GM11168 (cell line): Measurements from ENCODE around the gene HDAC1.

ENCODE experiments used
- in situ Hi-C: fragments of 300-500 bp; cut with MboI; formaldehyde crosslinking; loops from one replicate; pipeline ENCODE4 v1.12.0; 2022; ENCODE audit warnings: low sequenced_read_pairs; ENCODE audit not compliant: unreplicated experiment

HDAC1 gene

DNA sequence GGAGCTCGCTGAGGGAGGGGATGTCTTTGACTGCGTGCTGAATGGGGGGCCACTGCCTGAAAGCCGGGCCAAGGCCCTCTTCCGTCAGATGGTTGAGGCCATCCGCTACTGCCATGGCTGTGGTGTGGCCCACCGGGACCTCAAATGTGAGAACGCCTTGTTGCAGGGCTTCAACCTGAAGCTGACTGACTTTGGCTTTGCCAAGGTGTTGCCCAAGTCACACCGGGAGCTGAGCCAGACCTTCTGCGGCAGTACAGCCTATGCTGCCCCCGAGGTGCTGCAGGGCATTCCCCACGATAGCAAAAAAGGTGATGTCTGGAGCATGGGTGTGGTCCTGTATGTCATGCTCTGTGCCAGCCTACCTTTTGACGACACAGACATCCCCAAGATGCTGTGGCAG, 71.8 kb downstream of the HDAC1 start:
- in situ Hi-C loops, result no loop called here

DNA sequence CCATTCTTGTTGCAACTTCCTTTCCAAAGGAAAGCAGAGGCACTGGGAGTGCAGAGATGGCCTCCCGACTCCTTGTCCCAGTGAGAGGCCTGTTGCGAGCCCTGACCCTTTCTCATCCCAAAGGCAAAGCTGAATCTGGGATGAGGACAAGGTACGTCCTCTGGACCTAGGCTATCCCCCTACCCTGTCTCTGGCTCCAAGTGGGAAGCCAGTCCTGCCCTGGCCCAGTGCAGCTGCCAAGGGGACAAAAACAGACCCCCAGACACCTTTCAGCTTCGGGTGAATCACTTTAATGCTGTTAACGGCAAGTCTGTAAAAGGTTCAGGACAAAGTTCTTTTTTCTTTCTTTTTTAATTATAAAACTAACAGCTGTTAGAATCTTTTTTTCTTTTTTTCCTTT, 73.0 kb downstream of the HDAC1 start:
- in situ Hi-C loops, result no loop called here

DNA sequence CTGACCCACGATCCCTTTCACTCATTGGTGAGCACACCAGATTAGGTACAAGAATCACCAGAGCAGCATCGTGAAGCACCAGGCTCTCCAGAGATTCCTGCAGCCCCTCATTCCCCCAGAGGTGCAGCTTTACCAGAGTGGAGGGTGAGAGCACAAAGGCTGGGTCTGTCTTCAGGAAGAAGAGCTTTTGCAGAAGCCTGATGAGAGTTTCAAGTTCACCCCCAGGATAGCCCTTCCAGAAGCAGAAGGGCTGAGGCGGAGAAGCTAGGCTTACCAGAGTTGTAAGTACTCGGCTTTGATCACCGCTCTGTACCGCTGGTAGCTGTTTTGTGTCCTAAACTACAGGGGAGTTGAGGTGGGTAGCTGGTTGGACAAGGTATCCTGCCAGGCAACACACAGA, 73.6 kb downstream of the HDAC1 start:
- in situ Hi-C loops, result no loop called here

DNA sequence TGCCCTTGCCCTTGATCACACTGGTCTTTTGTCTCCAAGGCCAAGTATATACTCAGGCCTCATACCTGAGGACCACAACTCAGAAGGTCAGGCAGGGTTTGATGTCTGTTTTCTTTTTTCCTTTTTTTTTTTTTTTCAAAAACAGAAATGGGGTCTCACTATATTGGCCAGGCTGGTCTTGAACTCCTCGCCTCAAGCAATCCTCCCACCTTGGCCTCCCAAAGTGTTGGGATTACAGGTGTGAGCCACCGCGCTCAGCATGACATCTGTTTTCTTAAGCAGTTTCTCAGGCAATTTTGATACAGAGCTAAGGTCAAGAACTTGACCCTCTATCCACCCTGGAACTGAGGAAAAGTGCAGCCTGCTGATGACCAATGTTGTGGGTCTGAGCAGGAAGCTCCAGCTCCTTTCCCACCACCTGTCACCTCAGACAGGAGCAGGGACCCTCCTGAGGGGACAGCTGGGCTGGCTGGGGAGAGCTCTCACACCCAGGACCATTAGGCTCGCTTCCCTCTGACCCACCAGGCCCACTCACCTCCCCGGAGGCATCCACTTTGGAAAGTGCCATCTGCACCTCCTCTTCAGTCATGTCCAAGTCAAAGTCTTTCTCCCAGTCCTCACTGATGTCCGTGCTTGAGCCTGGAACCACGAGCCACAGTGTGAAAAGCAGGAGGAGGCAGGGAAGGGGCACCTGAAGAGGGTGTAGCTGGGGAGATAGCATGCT, 76.2 kb downstream of the HDAC1 start:
- in situ Hi-C loops, result no loop called here

DNA sequence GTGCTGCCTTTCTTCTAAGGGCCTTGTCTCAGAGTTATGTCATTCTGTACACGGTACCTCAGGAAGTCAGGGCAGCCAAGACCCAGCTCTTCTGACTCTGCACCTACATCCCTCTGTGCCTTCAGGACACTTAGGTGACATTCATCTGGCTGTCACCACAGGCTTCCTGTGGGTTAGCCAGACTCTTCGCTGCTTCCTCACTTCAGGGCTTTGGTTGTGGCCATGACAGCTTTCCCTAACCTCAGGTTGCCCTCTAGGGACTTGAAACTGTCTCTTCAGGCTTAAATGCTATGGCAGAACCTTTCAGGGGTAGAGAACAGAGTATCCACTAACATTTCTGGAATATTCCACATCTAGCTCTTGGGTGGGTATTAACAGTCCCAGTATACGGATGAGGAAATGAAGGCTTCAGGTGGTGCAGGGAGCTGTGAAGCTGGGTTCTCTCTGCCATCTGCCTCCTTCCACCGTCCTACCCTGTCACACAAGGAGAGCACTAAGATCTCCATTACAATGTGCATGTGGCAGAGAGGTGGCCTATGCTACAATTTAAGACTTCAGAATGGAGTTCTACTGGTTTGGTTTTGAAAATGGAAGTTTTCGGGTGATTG, 80.4 kb downstream of the HDAC1 start:
- in situ Hi-C loops, result no loop called here

DNA sequence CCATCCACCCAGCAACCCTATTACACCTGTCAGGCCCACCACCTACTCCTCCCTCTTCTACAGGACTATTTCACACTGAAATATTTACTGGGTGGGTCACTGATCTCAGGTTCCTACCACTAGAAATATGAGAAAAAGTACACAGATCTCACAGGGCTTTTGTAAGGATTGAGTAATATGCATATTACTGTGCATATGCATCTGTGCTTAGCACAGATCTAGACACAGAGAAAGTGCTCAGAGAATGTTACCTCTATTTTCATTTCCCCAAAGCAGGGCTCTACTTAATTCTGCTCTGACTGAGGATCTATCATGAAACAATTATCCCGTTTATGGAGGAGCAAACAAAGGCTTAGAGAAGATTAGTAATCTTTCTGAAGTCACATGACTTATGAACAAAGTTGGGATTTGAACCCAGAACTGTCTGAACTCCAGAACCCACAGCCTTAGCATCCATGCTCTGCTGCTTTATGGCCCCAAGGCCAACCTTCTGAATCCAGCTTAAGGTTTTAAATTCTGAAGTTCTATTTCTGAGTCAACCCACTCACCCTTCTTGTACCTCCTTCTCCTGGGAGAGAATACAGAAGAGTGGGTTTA, 82.2 kb downstream of the HDAC1 start:
- in situ Hi-C loops, result no loop called here

DNA sequence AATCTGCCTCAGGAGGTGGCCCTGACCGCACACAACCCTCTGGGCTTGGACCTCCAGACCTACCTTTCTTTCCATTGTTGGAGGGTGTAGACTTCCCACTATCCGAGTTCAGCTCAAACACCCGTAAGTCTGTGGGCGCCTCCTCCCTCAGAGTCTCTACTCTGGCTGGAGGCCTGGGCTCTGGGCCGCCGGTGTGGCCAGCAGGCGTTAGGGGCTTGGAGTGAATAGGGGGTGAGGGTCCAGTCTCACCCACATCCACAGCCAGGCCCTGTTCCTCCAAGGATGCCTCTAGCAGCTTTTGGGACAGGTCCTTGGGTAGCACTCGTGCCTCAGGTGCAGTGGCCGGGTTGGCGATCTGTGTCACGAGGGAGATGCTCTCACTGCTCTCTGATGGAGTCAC, 84.3 kb downstream of the HDAC1 start:
- in situ Hi-C loops, result no loop called here

DNA sequence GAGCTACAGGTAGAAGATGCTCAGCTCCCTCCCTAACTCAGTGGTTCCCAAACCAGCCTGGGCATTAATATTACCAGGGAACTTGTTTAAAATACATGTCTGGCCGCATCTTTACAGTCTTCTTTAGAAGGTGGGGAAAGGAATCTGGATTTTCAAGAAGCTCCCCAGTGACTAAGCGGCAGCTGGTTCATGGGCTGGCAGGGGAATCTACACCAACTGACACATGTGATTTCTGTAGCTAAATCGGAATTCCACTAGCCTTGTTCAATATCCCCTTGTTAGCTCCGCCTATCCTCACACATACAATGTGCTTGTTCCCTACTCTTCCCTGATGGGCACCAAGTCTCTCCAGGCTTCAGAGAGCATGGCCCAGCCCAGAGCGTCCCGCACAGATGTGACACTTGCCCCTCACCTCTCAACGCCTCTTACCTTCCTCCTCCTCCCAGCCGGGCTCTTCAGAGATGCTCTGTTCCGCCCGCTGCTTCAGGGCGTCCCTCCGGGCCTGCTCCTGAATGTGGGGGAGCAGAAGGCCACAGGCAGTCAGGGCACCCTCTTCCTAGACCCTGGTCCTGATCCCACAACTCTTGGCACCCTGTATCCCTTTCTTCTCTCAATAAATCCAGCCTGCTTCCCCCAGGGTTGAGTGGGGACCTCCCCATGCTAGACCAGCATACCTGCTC, 85.8 kb downstream of the HDAC1 start:
- in situ Hi-C loops, result no loop called here

DNA sequence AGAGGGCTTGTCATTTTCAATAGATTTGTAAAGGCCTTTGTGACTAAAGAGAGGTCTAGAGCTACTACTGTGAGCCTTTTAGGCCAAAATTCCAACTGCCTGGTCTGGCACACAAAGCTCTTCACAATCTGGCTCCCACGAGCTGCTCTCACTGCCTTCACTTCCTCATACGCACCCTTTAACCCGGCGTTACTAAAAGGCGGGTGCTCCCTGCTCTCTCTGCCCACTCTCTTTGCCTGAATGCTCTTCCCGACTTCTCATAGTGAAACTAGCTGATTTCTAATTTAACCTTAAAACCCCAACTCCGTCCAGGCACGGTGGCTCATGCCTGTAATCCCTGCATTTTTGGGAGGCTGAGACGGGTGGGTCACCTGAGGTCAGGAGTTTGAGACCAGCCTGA, 88.2 kb downstream of the HDAC1 start:
- in situ Hi-C loops, result no loop called here
